H1 (cell line): ENCODE results near the gene SLC6A19. TPM values are rescaled to one million over a fixed set of nuclear protein-coding genes. Genes with fewer than 3 reads are reported as not detected.

Experiments used
- CTCF ChIA-PET: fragments of 300-600 bp; sonication (Branson Sonifier 250); formaldehyde crosslinking; loops from one replicate; lab custom pipeline; 2021; ENCODE audit not compliant: partially characterized antibody; lab: Charles Lee
- POLR2A ChIA-PET: fragments of 300-600 bp; sonication (Branson Sonifier 250); formaldehyde crosslinking; loops from one replicate; lab custom pipeline; 2021; ENCODE audit warnings: inconsistent platforms; ENCODE audit not compliant: partially characterized antibody; lab: Charles Lee
- DNase-seq, 2 experiments: peaks; one replicate each; pipeline versions ENCODE4 v3.0.0 to v3.0.0-alpha.2; 2010 to 2022; ENCODE audit warnings: low spot score in 2 of 2, low read depth in 1 of 2, mixed read lengths in 1 of 2
- FAIRE-seq: peaks from 2 replicates; lab custom pipeline; 2011; peaks lifted over from hg19 to GRCh38; lab: Jason Lieb, UNC
- H2AFZ ChIP-seq: 2 replicates; pipeline ENCODE4 v1.8.1; 2012; ENCODE audit warnings: low read length, inconsistent platforms
- H2AK5ac ChIP-seq: 2 replicates; pipeline ENCODE4 v1.6.1; 2013; ENCODE audit warnings: low read depth, low read length
- H2BK120ac ChIP-seq: replicated peaks from 2 replicates; pipeline ENCODE3; 2013; ENCODE audit warnings: low read depth, low read length, inconsistent platforms
- H2BK12ac ChIP-seq: 2 replicates; pipeline ENCODE4 v1.6.1; 2013; ENCODE audit warnings: low read depth, low read length
- H2BK15ac ChIP-seq: 2 replicates; pipeline ENCODE4 v1.6.1; 2013; ENCODE audit warnings: low read length
- H2BK20ac ChIP-seq: 2 replicates; pipeline ENCODE4 v1.6.1; 2013; ENCODE audit warnings: low read length
- H2BK5ac ChIP-seq: 2 replicates; pipeline ENCODE4 v1.6.1; 2013; ENCODE audit warnings: low read depth, low read length
- H3K14ac ChIP-seq: 2 replicates; pipeline ENCODE4 v1.6.1; 2013; ENCODE audit warnings: inconsistent platforms; ENCODE audit not compliant: insufficient read length
- H3K18ac ChIP-seq: 2 replicates; pipeline ENCODE4 v1.6.1; 2013; ENCODE audit warnings: low read length; ENCODE audit errors: extremely low read depth
- H3K23ac ChIP-seq: 2 replicates; pipeline ENCODE4 v1.6.1; 2013; ENCODE audit warnings: inconsistent platforms; ENCODE audit not compliant: insufficient read length
- H3K23me2 ChIP-seq: 2 replicates; pipeline ENCODE4 v1.6.1; 2013; ENCODE audit warnings: low read depth, low read length
- H3K27ac ChIP-seq: 2 replicates; pipeline ENCODE4 v1.6.1; 2011; ENCODE audit warnings: low read depth, low read length, inconsistent platforms
- H3K27me3 ChIP-seq, 4 experiments: replicated peaks in 1 of 4; 1 replicate in 1 of 4; 2 replicates in 3 of 4; pipeline versions ENCODE4 v1.6.1 to v1.8.1; 2011 to 2013; ENCODE audit warnings: low read length in 3 of 4, mild to moderate bottlenecking in 3 of 4, inconsistent platforms in 2 of 4, mixed read lengths in 2 of 4, moderate library complexity in 1 of 4; ENCODE audit not compliant: control insufficient read depth in 3 of 4, insufficient read depth in 3 of 4; ENCODE audit errors: extremely low read depth in 1 of 4
- H3K36me3 ChIP-seq, 4 experiments: 2 replicates each; pipeline versions ENCODE4 v1.6.1 to v1.8.1; 2011 to 2013; ENCODE audit warnings: mild to moderate bottlenecking in 4 of 4, low read length in 3 of 4, moderate library complexity in 2 of 4, control low read depth in 1 of 4, inconsistent platforms in 1 of 4; ENCODE audit not compliant: insufficient read depth in 4 of 4, control insufficient read depth in 2 of 4
- H3K4ac ChIP-seq: replicated peaks from 2 replicates; pipeline ENCODE3; 2013; ENCODE audit warnings: low read length, low read depth, mixed read lengths, inconsistent platforms; ENCODE audit not compliant: insufficient read length
- H3K4me1 ChIP-seq, 4 experiments: replicated peaks in 1 of 4; 1 replicate in 1 of 4; 2 replicates in 3 of 4; pipeline versions ENCODE4 v1.6.1 to v1.8.1; 2011 to 2013; ENCODE audit warnings: low read length in 3 of 4, inconsistent platforms in 2 of 4, mixed read lengths in 1 of 4; ENCODE audit not compliant: insufficient read depth in 4 of 4, control insufficient read depth in 3 of 4
- H3K4me2 ChIP-seq, 2 experiments: 2 replicates each; pipeline versions ENCODE4 v1.6.1 to v1.8.1; 2011 to 2013; ENCODE audit warnings: low read depth in 2 of 2, low read length in 2 of 2, control low read depth in 1 of 2, inconsistent platforms in 1 of 2, mild to moderate bottlenecking in 1 of 2; ENCODE audit not compliant: insufficient read depth in 1 of 2
- H3K4me3 ChIP-seq, 4 experiments: fragments of 200-600, 300-600 bp in 1 of 4; sonication (generic), shearing (Covaris generic), sonication (Bioruptor Twin) in 1 of 4; 2 replicates each; pipeline versions ENCODE4 v1.5.1 to v1.8.1; 2011 to 2016; ENCODE audit warnings: low read length in 4 of 4, low read depth in 3 of 4, control low read depth in 2 of 4, inconsistent platforms in 2 of 4, mild to moderate bottlenecking in 2 of 4, mixed read lengths in 1 of 4, moderate library complexity in 1 of 4; ENCODE audit not compliant: insufficient read depth in 2 of 4; ENCODE audit errors: extremely low read depth in 1 of 4
- H3K56ac ChIP-seq: replicated peaks from 2 replicates; pipeline ENCODE3; 2013; ENCODE audit warnings: low read depth, mild to moderate bottlenecking, mixed read lengths, low read length, inconsistent platforms; ENCODE audit not compliant: insufficient read length
- H3K79me1 ChIP-seq: 2 replicates; pipeline ENCODE4 v1.6.1; 2013; ENCODE audit warnings: low read depth, low read length, control low read depth
- H3K79me2 ChIP-seq, 2 experiments: 2 replicates each; pipeline versions ENCODE4 v1.6.1 to v1.8.1; 2012 to 2013; ENCODE audit warnings: low read length in 2 of 2, mild to moderate bottlenecking in 2 of 2, inconsistent platforms in 1 of 2; ENCODE audit not compliant: insufficient read depth in 2 of 2, control insufficient read depth in 1 of 2
- H3K9ac ChIP-seq, 4 experiments: replicated peaks in 1 of 4; 1 replicate in 1 of 4; 2 replicates in 3 of 4; pipeline versions ENCODE4 v1.6.1 to v1.8.1; 2011 to 2013; ENCODE audit warnings: low read depth in 3 of 4, low read length in 3 of 4, control low read depth in 2 of 4, mild to moderate bottlenecking in 2 of 4, moderate library complexity in 2 of 4, inconsistent platforms in 1 of 4; ENCODE audit errors: extremely low read depth in 1 of 4
- H3K9me3 ChIP-seq, 2 experiments: 2 replicates each; pipeline versions ENCODE4 v1.6.1 to v1.8.1; 2012 to 2013; ENCODE audit warnings: mild to moderate bottlenecking in 2 of 2, moderate library complexity in 2 of 2, control low read depth in 1 of 2, inconsistent platforms in 1 of 2, low read depth in 1 of 2, low read length in 1 of 2, mixed read lengths in 1 of 2; ENCODE audit not compliant: insufficient read depth in 2 of 2
- H4K20me1 ChIP-seq, 2 experiments: replicated peaks in 1 of 2; 2 replicates each; pipeline versions ENCODE3 to v1.8.1; 2011 to 2013; ENCODE audit warnings: inconsistent platforms in 2 of 2, low read length in 2 of 2, mild to moderate bottlenecking in 1 of 2; ENCODE audit not compliant: insufficient read depth in 2 of 2, control insufficient read depth in 1 of 2
- H4K5ac ChIP-seq: 2 replicates; pipeline ENCODE4 v1.6.1; 2013; ENCODE audit warnings: low read length, low read depth, mixed read lengths, inconsistent platforms; ENCODE audit not compliant: insufficient read length
- H4K8ac ChIP-seq: 2 replicates; pipeline ENCODE4 v1.8.0; 2013; ENCODE audit warnings: mild to moderate bottlenecking, moderate library complexity, low read length, inconsistent platforms; ENCODE audit not compliant: insufficient read depth; ENCODE audit errors: extremely low read depth
- H4K91ac ChIP-seq: replicated peaks from 2 replicates; pipeline ENCODE3; 2013; ENCODE audit warnings: low read length, mixed read lengths, inconsistent platforms; ENCODE audit not compliant: insufficient read length
- BCL11A ChIP-seq, 2 experiments: IDR thresholded peaks; one replicate each; pipeline ENCODE4 v1.6.1; 2011; ENCODE audit warnings: low read depth in 2 of 2, low read length in 2 of 2, mild to moderate bottlenecking in 2 of 2
- CHD1 ChIP-seq: IDR thresholded peaks from 2 replicates; pipeline ENCODE4 v1.6.1; 2012; ENCODE audit warnings: low read depth, low read length, improper control_type of control experiment
- GABPA ChIP-seq: IDR thresholded peaks from 2 replicates; pipeline ENCODE4 v1.6.1; 2011; ENCODE audit warnings: mild to moderate bottlenecking, low read length, moderate library complexity, borderline replicate concordance; ENCODE audit not compliant: insufficient read depth
- KDM5A ChIP-seq: fragments of 200-600 bp; IDR thresholded peaks from 2 replicates; pipeline ENCODE4 v1.7.1; 2012; ENCODE audit warnings: mild to moderate bottlenecking, low read length, inconsistent platforms, mixed read lengths
- NANOG ChIP-seq: IDR thresholded peaks from 2 replicates; pipeline ENCODE4 v1.6.1; 2011; ENCODE audit warnings: low read length, low read depth, mild to moderate bottlenecking, inconsistent platforms; ENCODE audit not compliant: insufficient read depth, poor library complexity, severe bottlenecking
- NRF1 ChIP-seq: IDR thresholded peaks from 2 replicates; pipeline ENCODE4 v1.6.1; 2011; ENCODE audit warnings: mild to moderate bottlenecking, low read depth, low read length, improper control_type of control experiment
- TCF12 ChIP-seq: IDR thresholded peaks from 2 replicates; pipeline ENCODE4 v1.6.1; 2011; ENCODE audit warnings: low read depth, mild to moderate bottlenecking, low read length
- TEAD4 ChIP-seq: IDR thresholded peaks from 2 replicates; pipeline ENCODE4 v1.6.1; 2012; ENCODE audit warnings: low read depth, low read length, inconsistent platforms, mixed read lengths
- ZNF274 ChIP-seq: IDR thresholded peaks from 2 replicates; pipeline ENCODE4 v1.7.0; 2012; ENCODE audit warnings: low read length, borderline replicate concordance; ENCODE audit errors: extremely low read depth
- WGBS, 2 experiments: shearing (Covaris generic) in 1 of 2; methylation state at CpG; one replicate each; pipeline versions ENCODE4 v1.1.6 to v1.1.7; 2013 to 2015; ENCODE audit warnings: low lambda C conversion rate in 2 of 2, mixed read lengths in 2 of 2, inconsistent platforms in 1 of 2, low coverage in 1 of 2, missing lambda C conversion rate in 1 of 2; ENCODE audit not compliant: insufficient replicate concordance in 2 of 2, insufficient coverage in 1 of 2, insufficient read length in 1 of 2; ENCODE audit errors: extremely low coverage in 1 of 2, missing lambda C conversion rate in 1 of 2; 5-methylcytosine and 5-hydroxymethylcytosine counted together
- polyA plus RNA-seq, 7 experiments: library from polyadenylated mRNA; depleted of rRNA in 3 of 7; stranded (reverse) in 5 of 7; unstranded in 2 of 7; fragments of >200 nt in 5 of 7; fragments of 200-250 nt in 2 of 7; gene quantifications; 1 replicate in 5 of 7; 2 replicates in 1 of 7; 4 replicates in 1 of 7; pipeline versions ENCODE4 v1.2.1 to v1.2.3, GENCODE V29; 2011 to 2013; ENCODE audit warnings: missing spikeins in 2 of 7, mixed read lengths in 2 of 7
- total RNA-seq: library from RNA; stranded (reverse); fragmentation: NEBNext Ultra II Directional; extraction: Animal tissue kit (Norgen Biotek cat#: 25700); gene quantifications from 2 replicates; pipeline ENCODE4 v1.2.1, GENCODE V29; 2021
- TF ChIP-seq, protein P1 (sequence below): IDR thresholded peaks from 2 replicates; pipeline ENCODE4 v1.6.1; 2011; ENCODE audit warnings: low read length, improper control_type of control experiment

The SLC6A19 gene
- total and polyA plus RNA-seq, 2 of the 8 experiments (the other 6 are each of a cell fraction or from before 2014, with no cell fraction given) = 0.02 TPM; not detected in 1

DNA sequence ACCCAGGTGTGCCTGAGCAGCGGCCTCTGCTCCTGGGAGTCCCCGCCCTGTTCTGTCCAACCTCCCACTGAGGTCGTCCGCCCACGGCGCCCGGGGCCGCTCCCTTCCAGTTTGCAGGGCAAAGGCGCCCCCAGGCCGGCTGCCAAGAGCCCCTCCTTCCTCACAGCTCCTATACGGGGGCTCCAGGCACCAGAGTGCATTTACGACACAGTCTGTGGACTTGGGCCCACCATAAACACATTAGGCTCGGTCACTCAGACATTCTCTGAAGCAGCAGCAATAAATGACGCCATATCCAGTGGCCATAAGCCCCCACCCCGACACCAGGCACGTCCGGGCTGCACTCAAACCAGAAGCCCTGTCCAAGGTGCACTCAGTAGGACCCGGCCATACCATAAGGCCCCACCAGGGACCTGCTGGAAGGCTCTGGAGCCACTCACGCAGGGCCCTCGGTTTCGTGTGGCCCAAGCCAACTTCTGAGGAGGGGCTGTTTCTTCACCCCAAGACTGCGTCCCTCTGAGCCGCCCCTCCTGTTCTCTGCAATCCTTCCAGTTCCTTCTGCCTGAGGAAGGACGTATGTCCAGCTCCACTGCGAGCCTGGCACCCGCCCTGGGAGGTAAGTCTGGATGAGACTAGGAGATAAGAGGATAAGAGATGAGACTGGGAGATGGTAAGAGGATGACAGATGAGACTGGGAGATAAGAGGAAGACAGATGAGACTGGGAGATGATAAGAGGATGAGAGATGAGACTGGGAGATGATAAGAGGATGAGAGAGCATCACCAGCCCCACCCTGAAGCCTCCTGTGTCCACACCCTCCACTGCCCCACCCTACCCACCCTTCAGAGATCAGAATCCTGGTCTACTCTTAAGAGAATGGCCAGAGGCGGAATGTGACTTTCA lies 50.5 kb downstream of the SLC6A19 start:
- Histone ChIP-seq H3K27ac (no peak overlapping the region), H3K23me2 (no peaks in the 10 kb centered on the region), H3K79me1 (no peaks in the 10 kb centered on the region), H3K9ac (no peak overlapping the region), H4K20me1 (peaks cover 9 to 10% of the 10 kb centered on the region in 2 experiments), H3K4me1 (peaks cover 0 to 1% (median 0%) of the 10 kb centered on the region in 4 experiments; a peak in 3 of 7 replicates), H4K5ac (no peak overlapping the region), H2BK20ac (no peak overlapping the region), H2AK5ac (no peak overlapping the region), H2AFZ (no peak overlapping the region), H3K14ac (no peak overlapping the region), H3K4me2 (no peak overlapping the region), H3K27me3 (no peaks in the 10 kb centered on the region; a peak in 1 of 7 replicates), H2BK120ac (no peak overlapping the region), H4K91ac (no peak overlapping the region), H3K18ac (no peak overlapping the region), H3K79me2 (no peaks in the 10 kb centered on the region), H3K36me3 (no peaks in the 10 kb centered on the region), H2BK12ac (no peak overlapping the region), H4K8ac (no peak overlapping the region), H3K23ac (no peak overlapping the region), H2BK15ac (no peak overlapping the region), H3K9me3 (no peaks in the 10 kb centered on the region), H3K4me3 (no peak overlapping the region), H2BK5ac (no peak overlapping the region), H3K4ac (no peak overlapping the region), H3K56ac (no peak overlapping the region)
- ChIA-PET CTCF (no interaction called here), POLR2A (no interaction called here)
- DNase-seq (no peak), FAIRE-seq (no peak)
- 93% methylated on average over 27 of the region's 27 CpGs; no CpG with 5 or more reads in 1 of the 2 experiments for WGBS, 2 experiments
- TF ChIP-seq BCL11A (IDR thresholded peaks at IDR 0.05; ENCODE audit: low read depth in 2 of 2, low read length in 2 of 2) (no peak), CHD1 (no peak), KDM5A (no peak), NANOG (no peak), TCF12 (no peak), NRF1 (no peak), ZNF274 (no peak), TEAD4 (no peak), GABPA (no peak)
- TF ChIP-seq, protein P1, sequence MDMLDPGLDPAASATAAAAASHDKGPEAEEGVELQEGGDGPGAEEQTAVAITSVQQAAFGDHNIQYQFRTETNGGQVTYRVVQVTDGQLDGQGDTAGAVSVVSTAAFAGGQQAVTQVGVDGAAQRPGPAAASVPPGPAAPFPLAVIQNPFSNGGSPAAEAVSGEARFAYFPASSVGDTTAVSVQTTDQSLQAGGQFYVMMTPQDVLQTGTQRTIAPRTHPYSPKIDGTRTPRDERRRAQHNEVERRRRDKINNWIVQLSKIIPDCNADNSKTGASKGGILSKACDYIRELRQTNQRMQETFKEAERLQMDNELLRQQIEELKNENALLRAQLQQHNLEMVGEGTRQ = no peak
